Measurements from ENCODE around the gene ROS1. TPM values are rescaled to one million over a fixed set of nuclear protein-coding genes. Genes with fewer than 3 reads are reported as not detected.

ROS1 gene
- total RNA-seq, 2 experiments from 2014 or later, result not detected

- Mint-ChIP-seq H3K9me3 (no peaks in the 10 kb centered on the region), H3K27me3 (peaks cover 16% of the 10 kb centered on the region), H3K4me3 (no peak overlapping the region), H3K4me1 (no peaks in the 10 kb centered on the region), H3K36me3 (ENCODE audit: low read depth) (no peaks in the 10 kb centered on the region), H3K27ac (no peak overlapping the region)
- POLR2A ChIA-PET, result no interaction called here
- DNase-seq, result no peak
- CTCF ChIA-PET, result no interaction called here
These were observed 74.2 kb downstream of the ROS1 start for GRCh38 chr6:117351521-117351920.

GRCh38 chr6:117346142-117346930, 79.4 kb downstream of the ROS1 start:
- H3K9me3 Mint-ChIP-seq, result no peaks in the 10 kb centered on the region
- no peak overlapping the region for H3K27ac Mint-ChIP-seq
- ChIA-PET POLR2A (no interaction called here), CTCF (no interaction called here)
- peaks cover 21% of the 10 kb centered on the region for H3K27me3 Mint-ChIP-seq
- no peaks in the 10 kb centered on the region for H3K4me1 Mint-ChIP-seq
- no peaks in the 10 kb centered on the region for H3K36me3 Mint-ChIP-seq (ENCODE audit: low read depth)
- no peak overlapping the region for H3K4me3 Mint-ChIP-seq
- no peak for DNase-seq

DNA sequence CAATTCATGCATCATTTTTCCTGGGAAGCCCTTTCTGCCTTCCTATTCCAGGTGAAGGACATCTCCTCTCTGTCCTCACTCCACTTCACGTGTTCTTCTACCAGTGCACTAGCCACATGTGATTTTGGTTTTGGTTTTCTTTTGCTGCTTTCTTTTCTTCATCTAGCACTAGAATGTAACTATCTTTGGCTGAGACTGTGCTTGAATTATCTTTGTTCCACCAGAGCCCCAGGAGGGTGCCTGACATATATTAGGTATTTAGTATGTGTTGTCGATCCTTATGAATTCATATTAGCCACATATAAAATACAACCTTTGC, 80.5 kb downstream of the ROS1 start:
- no peaks in the 10 kb centered on the region for H3K36me3 Mint-ChIP-seq (ENCODE audit: low read depth)
- no peak for DNase-seq
- H3K4me1 Mint-ChIP-seq, result no peaks in the 10 kb centered on the region
- H3K9me3 Mint-ChIP-seq, result no peaks in the 10 kb centered on the region
- ChIA-PET CTCF (interaction anchor here (0.6 kb wide), 1 partner anchor 9 kb away, joined by 3 read pairs; no protein-coding TSS in a partner anchor), POLR2A (no interaction called here)
- H3K27me3 Mint-ChIP-seq, result peaks cover 23% of the 10 kb centered on the region
- no peak overlapping the region for H3K27ac Mint-ChIP-seq
- H3K4me3 Mint-ChIP-seq, result no peak overlapping the region

DNA sequence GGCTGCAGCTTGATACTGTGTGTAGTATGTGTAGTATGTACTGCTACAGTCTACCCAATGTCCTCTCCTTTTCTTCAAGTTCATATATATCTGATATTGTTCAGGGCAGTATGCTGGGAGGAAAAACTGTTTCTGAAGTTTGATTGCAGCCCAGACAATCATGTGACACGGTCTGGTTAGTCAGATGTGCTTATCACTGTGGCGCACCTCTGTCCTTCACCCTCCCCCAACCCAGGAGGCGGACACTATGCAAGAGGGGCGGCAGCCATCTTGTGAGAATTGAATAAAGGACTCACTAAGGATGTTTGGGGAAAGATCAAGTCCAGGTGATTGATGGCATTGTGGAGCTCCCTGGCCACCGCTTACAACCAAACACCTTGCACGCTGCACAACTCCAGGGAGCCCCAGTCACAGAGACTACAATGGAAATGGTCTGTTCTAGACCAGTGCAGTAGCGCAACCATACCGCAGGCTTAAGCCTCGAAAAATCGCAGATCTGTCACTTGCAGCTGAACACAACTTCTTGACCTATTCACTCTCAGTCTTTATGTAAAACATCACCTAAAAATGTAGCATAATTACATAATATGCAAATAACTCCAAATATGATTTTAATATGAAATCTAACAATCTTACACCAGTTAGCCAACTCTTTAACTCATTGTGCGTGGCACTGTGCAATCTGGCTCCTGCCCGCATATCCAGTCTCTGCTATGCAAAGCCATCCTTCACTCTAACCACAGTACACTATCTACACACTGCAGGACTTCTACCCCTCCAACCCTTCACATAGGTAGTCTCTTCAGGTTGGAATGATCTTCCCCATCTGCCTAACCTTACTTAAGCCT, 81.1 kb downstream of the ROS1 start:
- DNase-seq, result no peak
- POLR2A ChIA-PET, result no interaction called here
- Mint-ChIP-seq H3K9me3 (no peaks in the 10 kb centered on the region), H3K4me3 (no peak overlapping the region), H3K36me3 (ENCODE audit: low read depth) (no peaks in the 10 kb centered on the region), H3K27me3 (peaks cover 20% of the 10 kb centered on the region), H3K27ac (no peak overlapping the region), H3K4me1 (no peaks in the 10 kb centered on the region)
- CTCF ChIA-PET, result interaction anchor here (0.6 to 0.8 kb wide), 2 partner anchors 57 to 258 kb away, joined by 3 to 5 read pairs; partner anchors contain the start of gene GOPC

DNA sequence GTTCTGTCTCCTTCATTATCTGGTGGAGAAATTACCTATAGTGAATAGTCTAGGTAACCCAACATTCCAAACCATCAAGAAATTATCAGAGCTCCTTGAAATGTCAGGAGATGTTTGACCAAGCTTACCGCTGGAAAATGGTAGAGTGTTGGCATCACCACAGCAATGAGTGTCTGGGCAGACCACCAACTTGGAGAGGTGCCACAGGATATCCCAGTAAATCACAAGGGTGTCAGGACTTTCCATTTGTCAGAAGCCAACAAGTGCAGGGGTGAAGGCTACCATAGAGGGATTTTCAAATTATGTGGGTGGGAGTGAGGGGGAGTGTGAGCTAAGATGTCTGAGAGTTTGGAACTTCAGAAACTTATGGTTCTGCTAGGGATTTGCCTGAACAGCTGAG, 87.2 kb downstream of the ROS1 start:
- H3K4me3 Mint-ChIP-seq, result no peak overlapping the region
- no peaks in the 10 kb centered on the region for H3K4me1 Mint-ChIP-seq
- no peak for DNase-seq
- H3K27me3 Mint-ChIP-seq, result peaks cover 14% of the 10 kb centered on the region
- H3K27ac Mint-ChIP-seq, result no peak overlapping the region
- H3K36me3 Mint-ChIP-seq (ENCODE audit: low read depth), result no peaks in the 10 kb centered on the region
- CTCF ChIA-PET, result no interaction called here
- no peaks in the 10 kb centered on the region for H3K9me3 Mint-ChIP-seq
- POLR2A ChIA-PET, result no interaction called here

GRCh38 chr6:117329926-117330325, 95.8 kb downstream of the ROS1 start:
- Mint-ChIP-seq H3K36me3 (ENCODE audit: low read depth) (no peaks in the 10 kb centered on the region), H3K4me3 (no peak overlapping the region), H3K9me3 (peaks cover 2% of the 10 kb centered on the region), H3K27ac (no peak overlapping the region), H3K4me1 (no peaks in the 10 kb centered on the region), H3K27me3 (peaks cover 6% of the 10 kb centered on the region)
- ChIA-PET POLR2A (no interaction called here), CTCF (no interaction called here)
- DNase-seq, result no peak

GRCh38 chr6:117328500-117328899, 97.2 kb downstream of the ROS1 start:
- Mint-ChIP-seq H3K27me3 (peaks cover 1% of the 10 kb centered on the region), H3K4me3 (no peak overlapping the region), H3K36me3 (ENCODE audit: low read depth) (no peaks in the 10 kb centered on the region), H3K9me3 (peaks cover 2% of the 10 kb centered on the region), H3K4me1 (no peaks in the 10 kb centered on the region), H3K27ac (no peak overlapping the region)
- ChIA-PET POLR2A (no interaction called here), CTCF (no interaction called here)
- no peak for DNase-seq

DNA sequence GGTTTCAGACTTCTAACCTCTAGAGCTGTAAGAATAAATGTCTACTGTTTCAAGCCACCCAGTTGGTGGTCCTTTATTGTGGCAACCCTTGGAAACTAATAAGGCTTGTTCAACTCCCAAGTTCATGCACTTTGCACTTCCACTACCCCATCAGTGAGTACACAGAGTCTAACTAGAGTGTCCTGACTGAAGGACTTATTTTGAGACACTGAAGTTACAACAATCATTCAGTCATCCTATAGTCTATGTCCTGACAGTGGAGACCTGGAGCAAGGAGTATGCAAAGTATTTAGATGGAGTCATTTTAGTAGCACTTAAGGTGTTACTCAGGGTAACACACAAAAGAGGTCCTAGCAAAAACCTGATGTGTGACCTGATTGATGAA, 97.7 kb downstream of the ROS1 start:
- no peak for DNase-seq
- peaks cover 2% of the 10 kb centered on the region for H3K9me3 Mint-ChIP-seq
- POLR2A ChIA-PET, result no interaction called here
- no peaks in the 10 kb centered on the region for H3K4me1 Mint-ChIP-seq
- no peak overlapping the region for H3K27ac Mint-ChIP-seq
- H3K27me3 Mint-ChIP-seq, result peaks cover 1% of the 10 kb centered on the region
- H3K4me3 Mint-ChIP-seq, result no peak overlapping the region
- no peaks in the 10 kb centered on the region for H3K36me3 Mint-ChIP-seq (ENCODE audit: low read depth)
- CTCF ChIA-PET, result no interaction called here

DNA sequence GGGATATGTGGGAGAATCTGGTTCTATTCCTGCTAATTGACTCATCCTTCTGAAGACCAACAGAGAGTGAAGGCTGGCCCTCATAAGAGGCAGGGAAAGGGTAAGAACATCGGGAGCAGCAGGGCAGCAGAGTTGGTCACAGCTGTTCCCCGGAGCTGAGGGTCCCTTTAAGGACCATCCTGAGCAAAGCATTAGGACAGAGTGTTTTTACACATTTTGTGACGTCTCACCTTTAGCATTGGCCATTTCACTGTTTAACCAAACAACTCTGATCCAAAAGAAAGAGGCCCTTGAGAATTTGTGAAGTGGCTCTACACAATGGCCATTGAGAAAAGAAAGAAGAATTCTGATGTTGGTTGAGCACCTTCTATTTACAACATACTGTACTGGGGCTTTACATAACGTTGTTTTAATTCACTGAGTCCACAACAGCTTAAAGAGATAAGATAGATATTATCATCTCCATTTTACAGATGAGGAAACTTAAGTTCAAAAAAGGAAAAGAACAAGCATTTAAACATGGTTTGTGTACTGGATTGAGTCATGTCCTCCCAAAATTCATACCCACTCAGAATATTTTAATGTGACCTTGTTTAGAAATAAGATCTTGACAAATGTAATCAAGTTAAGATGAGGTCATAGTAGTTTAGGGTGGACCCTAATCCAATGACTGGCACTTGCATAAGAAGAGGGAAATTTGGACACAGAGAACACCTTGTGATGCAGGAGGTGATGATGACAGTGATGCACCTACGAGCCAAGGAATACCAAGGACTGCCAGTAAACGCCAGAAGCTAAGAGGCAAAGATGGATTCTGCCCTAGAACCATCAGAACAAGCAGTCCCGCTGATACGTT, 98.4 kb downstream of the ROS1 start:
- peaks cover under 1% of the 10 kb centered on the region for H3K9me3 Mint-ChIP-seq
- H3K27ac Mint-ChIP-seq, result no peak overlapping the region
- no peak overlapping the region for H3K4me3 Mint-ChIP-seq
- DNase-seq, result no peak
- ChIA-PET POLR2A (no interaction called here), CTCF (no interaction called here)
- peaks cover 1% of the 10 kb centered on the region for H3K27me3 Mint-ChIP-seq
- no peaks in the 10 kb centered on the region for H3K4me1 Mint-ChIP-seq
- H3K36me3 Mint-ChIP-seq (ENCODE audit: low read depth), result no peaks in the 10 kb centered on the region

DNA sequence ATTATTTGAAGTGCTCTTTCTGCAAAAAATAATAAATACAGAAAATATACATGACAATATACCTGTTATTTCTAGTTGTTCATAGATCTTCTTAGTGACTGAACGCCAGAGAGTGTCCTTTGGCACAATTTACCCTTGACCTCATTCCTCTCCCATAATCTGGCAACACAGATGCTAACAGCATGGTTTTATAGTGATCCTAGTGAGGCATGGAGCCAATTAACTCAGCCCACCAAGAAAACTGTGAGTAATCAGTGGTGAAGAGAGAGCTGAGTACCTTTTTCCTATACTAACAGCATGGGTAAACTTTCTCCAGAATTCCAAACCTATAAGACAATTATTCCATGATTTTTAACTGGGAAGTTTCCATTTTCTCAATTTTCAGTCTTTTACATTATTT, 99.3 kb downstream of the ROS1 start:
- H3K9me3 Mint-ChIP-seq, result no peaks in the 10 kb centered on the region
- ChIA-PET POLR2A (no interaction called here), CTCF (no interaction called here)
- H3K27ac Mint-ChIP-seq, result no peak overlapping the region
- DNase-seq, result no peak
- no peak overlapping the region for H3K4me3 Mint-ChIP-seq
- peaks cover 1% of the 10 kb centered on the region for H3K27me3 Mint-ChIP-seq
- no peaks in the 10 kb centered on the region for H3K4me1 Mint-ChIP-seq
- H3K36me3 Mint-ChIP-seq (ENCODE audit: low read depth), result no peaks in the 10 kb centered on the region

GRCh38 chr6:117317261-117317660, 108.5 kb downstream of the ROS1 start:
- Mint-ChIP-seq H3K27me3 (peaks cover 3% of the 10 kb centered on the region), H3K36me3 (ENCODE audit: low read depth) (no peaks in the 10 kb centered on the region), H3K4me1 (no peaks in the 10 kb centered on the region), H3K27ac (no peak overlapping the region), H3K9me3 (no peaks in the 10 kb centered on the region), H3K4me3 (no peak overlapping the region)
- ChIA-PET POLR2A (no interaction called here), CTCF (no interaction called here)
- DNase-seq, result no peak

DNA sequence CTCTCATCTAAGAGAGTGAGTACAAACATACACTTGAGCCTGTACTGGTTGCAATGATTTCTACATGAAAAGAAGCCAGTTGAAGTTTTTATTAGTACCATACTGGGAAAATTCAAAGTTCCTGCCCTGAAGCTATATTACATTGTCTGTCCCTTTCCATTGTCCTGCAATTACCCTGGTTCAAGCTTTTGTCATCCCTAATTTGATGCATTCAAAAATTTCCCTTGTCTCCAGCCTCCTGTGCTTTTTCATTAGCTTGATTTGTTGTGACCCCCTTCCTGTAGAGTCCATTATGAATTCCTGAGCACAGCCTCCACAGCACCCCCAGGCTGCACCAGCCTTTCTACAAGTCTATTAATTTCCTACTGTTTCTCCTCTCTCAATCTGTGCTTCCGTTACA, 114.0 kb downstream of the ROS1 start:
- ChIA-PET POLR2A (no interaction called here), CTCF (no interaction called here)
- H3K9me3 Mint-ChIP-seq, result no peaks in the 10 kb centered on the region
- DNase-seq, result no peak
- H3K4me3 Mint-ChIP-seq, result no peak overlapping the region
- H3K36me3 Mint-ChIP-seq (ENCODE audit: low read depth), result no peaks in the 10 kb centered on the region
- H3K27ac Mint-ChIP-seq, result no peak overlapping the region
- H3K4me1 Mint-ChIP-seq, result no peaks in the 10 kb centered on the region
- no peaks in the 10 kb centered on the region for H3K27me3 Mint-ChIP-seq

DNA sequence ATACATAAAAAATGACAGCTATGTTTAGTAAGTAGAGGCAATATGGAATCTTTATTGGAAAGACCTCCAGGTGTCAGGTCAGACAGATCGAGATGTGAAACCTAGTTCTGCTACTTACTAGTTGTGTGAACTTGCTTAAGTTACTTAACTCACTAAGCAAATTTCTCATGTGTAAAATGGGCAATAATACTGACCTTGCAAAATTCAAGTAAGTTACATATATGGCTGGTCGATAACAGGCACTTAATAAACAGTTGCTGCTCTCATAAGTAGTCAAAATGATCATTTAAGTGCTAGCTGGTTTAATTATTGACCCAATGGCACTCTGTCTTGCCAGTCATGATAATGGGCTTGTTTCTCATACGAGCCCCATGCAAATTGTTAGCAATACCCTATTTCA, 114.4 kb downstream of the ROS1 start:
- Mint-ChIP-seq H3K27ac (no peak overlapping the region), H3K4me1 (no peaks in the 10 kb centered on the region), H3K36me3 (ENCODE audit: low read depth) (no peaks in the 10 kb centered on the region), H3K4me3 (no peak overlapping the region), H3K9me3 (no peaks in the 10 kb centered on the region), H3K27me3 (no peaks in the 10 kb centered on the region)
- no peak for DNase-seq
- ChIA-PET POLR2A (no interaction called here), CTCF (no interaction called here)
